HG02938 (cell line): ENCODE measurements around the gene SPTBN2.

Source experiments
- ATAC-seq: cut with Tn5 transposase; IDR thresholded peaks from one replicate; pipeline ENCODE4 v1.9.1; 2021; ENCODE audit warnings: mild to moderate bottlenecking, moderate library complexity; ENCODE audit not compliant: unreplicated experiment

The SPTBN2 gene

GRCh38 chr11:66728693-66729385 is at the start of gene SPTBN2:
TSS of gene SPTBN2 (minus strand) at chr11:66729216. CDS start at chr11:66721240, 7,976 bp downstream.
- no peak for ATAC-seq

DNA sequence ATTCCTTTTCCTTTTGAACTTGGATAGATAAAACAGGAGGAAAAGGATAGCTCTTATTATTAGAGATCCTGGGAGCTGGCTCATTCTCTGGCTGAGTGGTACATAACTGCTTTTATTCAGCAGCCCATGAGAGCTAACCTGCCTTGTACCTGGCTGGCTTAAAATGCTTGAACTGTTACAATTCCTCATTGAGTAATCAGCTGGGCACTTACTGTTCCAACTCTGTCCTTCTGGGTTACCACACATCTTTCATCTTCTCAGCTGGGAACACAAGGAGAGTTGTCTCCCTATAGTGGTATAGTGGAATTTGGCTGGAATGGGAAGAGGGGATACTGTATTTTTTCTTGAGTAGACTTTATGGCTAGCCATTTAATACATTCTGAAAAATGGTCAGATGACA is 39.8 kb upstream of the SPTBN2 start:
- no peak for ATAC-seq

DNA sequence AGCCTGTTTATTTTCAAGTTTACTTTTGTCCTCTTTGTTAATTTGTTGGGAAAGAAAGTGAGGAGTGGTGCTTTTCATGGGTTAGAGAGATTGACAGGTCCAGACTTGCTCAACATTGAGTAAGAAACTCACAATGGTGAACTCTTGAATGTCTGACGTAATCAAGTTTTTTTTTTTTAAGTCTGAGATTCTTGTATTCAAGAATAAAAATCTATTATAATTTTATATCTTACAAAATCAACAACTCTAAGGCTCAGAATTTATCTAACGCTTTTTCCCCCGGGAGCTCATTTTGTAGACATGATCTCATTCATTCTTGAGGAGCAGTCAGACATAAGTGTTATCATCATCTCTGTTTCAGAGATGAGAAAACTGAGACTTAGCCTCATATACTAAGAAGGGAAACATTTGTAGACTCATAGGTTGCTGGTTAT is 39.1 kb upstream of the SPTBN2 start:
- ATAC-seq, result no peak

DNA sequence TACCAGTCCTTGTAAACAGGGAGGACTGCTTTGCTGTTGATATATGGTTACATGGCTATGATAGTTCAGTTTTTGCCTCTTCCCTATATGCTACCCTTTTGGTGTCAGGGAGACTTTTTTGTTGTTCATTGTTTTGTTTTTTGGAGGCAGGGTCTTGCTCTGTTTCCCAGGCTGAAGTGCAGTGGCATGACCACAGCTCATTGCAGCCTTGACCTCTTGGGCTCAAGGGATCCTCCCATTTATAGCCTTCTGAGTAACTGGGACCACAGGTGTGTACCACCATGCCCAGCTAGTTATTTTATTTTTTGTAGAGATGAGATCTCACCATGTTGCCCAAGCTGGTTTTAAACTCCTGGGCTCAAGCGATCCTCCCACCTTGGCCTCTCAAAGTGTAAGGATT is 38.6 kb upstream of the SPTBN2 start:
- no peak for ATAC-seq

GRCh38 chr11:66766681-66767080 is 37.7 kb upstream of the SPTBN2 start:
- no peak for ATAC-seq

DNA sequence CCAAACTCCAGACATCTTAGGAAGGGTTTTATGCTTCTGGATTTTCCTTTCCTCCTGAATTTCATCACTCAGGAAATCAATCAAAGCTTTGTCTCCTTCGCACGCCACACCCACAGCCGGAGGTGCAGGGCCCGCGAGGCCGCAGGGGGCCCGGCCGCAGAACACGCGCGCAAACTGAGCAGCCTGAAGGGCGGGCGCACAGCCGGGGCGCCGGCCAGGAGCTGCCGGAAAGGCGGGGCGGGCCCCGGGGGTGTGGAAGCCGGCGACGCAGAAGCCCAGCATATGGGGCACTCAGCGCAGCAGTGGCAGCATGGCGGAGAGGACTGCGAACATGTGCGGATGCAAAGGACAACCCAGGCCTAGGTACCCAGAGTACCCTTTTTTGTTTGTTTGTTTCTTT is 33.1 kb upstream of the SPTBN2 start:
- ATAC-seq, result no peak

GRCh38 chr11:66752148-66752547 is 23.1 kb upstream of the SPTBN2 start:
- no peak for ATAC-seq

DNA sequence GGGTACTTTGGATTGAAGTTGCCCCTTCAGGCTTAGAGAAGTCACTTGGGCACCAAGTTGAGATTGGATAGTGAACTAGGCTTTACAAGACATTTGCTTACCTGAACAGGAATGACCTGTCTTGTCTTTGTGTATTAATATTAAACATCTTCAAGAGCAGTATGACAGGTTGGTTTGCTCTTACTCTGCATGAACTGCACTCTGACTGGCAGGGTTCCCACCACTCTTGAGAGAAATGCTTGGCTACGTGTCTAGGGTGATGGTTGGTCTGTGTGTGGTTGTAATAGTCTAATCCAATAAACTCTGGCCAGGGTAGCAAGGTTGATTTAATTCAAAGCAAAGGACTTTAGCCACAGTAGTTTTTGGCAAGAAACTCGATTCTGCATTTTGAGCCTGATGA is 20.1 kb upstream of the SPTBN2 start:
- ATAC-seq, result no peak

DNA sequence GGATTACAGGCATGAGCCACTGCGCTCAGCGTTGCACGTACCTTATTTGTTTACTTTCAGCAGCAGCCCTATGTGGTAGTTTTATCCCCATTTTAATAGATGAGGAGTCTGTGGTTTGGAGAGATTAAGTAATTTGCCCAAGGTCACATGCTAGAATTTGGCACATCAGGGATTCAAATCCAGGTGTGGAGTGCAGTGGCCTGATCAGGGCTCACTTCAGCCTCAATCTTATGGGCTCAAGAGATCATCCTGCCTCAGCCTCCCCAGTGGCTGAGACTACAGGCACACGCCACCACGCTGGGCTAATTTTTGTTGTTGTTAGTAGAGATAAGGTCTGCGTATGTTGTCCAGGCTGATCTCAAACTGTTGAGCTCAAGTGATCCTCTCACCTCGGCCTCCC is 18.5 kb upstream of the SPTBN2 start:
- no peak for ATAC-seq

- ATAC-seq, result no peak
Observed at GRCh38 chr11:66745356-66746235, 16.6 kb upstream of the SPTBN2 start.

GRCh38 chr11:66744485-66745355 is 15.7 kb upstream of the SPTBN2 start:
- ATAC-seq, result no peak

- ATAC-seq, result no peak
Observed at GRCh38 chr11:66743271-66743968, 14.4 kb upstream of the SPTBN2 start.

DNA sequence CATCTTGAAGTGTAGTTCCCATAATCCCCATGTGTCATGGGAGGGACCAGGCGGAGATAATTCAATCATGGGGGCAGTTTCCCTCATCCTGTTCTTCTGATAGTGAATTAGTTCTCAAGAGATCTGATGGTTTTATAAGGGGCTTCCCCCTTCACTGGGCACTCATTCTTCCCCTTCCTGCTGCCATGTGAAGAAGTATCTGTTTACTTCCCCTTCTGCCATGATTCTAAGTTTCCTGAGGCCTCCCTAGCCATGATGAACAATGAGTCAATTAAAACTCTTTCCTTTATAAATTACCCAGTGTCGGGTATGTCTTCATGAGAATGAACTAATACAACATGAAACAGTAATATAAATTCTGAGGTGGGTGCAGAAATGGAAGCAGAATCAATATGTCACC is 12.1 kb upstream of the SPTBN2 start:
- no peak for ATAC-seq

- ATAC-seq, result no peak
Observed at GRCh38 chr11:66739983-66740382, 11.0 kb upstream of the SPTBN2 start.

DNA sequence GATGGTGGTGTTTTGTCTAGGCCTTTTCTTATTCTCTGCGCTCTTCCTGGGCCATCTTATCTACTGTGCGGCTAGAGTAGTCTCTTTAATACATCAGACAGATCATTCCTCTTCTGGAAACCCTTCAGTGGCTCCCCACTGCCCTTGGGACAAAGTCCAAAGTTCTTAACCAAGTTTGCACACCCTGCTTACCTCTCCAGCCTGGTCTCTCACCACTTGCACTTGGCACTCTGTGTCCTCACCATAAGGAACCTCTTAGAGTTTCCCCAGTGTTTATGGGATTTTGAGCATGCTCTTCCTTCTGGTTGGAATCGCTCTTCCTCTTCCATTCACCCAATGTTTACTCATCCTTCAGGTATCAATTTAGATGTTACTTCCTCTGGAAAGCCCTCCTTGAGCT is 5.2 kb upstream of the SPTBN2 start:
- no peak for ATAC-seq

- no peak for ATAC-seq
Observed at GRCh38 chr11:66729447-66729846, 431 bp upstream of the SPTBN2 start.

DNA sequence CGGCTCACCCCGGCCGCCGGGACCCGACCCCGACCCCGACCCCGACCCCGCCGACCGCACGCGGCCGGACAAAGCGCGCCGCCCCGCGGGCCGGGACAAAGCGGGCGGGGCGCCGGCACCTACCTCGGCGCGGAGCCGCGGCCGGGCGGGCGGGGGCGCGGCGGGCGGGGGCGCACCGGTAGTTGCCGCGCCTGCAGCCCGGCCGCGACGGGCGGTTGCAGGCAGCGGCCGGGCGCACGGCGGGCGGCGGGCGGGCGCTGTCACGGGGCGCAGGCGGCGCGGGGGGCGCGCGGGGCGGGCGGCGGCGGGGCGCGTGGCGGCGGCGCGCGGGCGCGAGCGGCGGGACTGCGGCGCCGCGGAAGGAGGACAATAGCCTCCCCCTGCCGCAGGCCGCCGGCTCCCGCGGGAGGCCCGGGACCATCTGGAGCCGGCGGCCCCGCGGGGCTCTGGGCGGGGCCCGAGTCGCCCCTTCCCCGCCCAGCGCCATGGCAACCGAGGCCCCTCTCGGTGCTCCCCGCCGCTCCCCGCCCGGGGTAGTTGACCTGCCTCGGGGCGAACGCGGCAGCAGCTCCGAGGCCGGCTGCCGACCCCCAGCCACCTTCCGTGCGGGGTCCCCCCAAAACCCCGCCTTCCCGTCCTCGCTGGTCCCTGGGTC is 851 bp downstream of the SPTBN2 start:
- ATAC-seq, result no peak

GRCh38 chr11:66727282-66728037 is 1.6 kb downstream of the SPTBN2 start:
- no peak for ATAC-seq

DNA sequence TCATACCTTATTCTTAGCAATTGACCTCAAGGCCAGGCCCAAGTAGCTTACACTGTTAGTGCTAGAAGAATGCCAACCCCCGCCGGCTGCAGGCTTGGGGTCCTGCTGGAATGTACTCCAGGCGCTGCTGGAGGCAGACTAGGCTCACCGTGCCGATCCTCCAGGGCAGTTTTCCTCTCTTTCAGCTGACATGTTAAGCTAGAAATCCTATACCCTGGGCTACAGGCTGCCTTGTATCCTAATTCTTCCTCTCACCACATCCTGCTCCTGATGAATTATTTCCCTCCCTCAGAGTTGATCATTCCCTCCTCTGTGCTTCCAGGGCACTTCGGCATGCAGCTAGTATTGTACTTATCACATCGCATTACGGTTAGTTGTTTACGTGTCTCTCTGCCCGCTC is 3.4 kb downstream of the SPTBN2 start:
- ATAC-seq, result no peak
